ENCODE data around the gene LEFTY1.

DNA sequence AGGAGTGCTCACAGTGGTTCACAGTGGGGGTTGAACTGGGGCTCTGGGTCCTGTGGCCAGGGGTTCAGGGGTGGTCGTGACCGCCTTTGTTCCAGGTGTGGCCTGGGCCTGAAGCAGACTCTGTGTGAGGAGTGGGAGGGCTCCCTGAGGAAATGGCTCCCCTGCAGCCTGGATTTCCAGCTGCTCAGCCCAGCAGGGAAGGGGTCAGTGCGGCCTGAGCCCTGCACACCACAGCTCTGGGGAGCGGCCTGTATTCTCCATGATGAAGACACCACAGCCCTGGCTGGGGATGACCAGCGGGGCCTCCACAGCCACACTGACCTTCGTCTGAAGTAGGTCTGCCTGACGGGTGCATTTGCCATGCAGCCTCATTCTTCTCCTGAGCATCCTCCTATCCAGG, 18.4 kb upstream of the LEFTY1 start:
- TF ChIP-seq, protein P1, sequence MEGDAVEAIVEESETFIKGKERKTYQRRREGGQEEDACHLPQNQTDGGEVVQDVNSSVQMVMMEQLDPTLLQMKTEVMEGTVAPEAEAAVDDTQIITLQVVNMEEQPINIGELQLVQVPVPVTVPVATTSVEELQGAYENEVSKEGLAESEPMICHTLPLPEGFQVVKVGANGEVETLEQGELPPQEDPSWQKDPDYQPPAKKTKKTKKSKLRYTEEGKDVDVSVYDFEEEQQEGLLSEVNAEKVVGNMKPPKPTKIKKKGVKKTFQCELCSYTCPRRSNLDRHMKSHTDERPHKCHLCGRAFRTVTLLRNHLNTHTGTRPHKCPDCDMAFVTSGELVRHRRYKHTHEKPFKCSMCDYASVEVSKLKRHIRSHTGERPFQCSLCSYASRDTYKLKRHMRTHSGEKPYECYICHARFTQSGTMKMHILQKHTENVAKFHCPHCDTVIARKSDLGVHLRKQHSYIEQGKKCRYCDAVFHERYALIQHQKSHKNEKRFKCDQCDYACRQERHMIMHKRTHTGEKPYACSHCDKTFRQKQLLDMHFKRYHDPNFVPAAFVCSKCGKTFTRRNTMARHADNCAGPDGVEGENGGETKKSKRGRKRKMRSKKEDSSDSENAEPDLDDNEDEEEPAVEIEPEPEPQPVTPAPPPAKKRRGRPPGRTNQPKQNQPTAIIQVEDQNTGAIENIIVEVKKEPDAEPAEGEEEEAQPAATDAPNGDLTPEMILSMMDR (IDR thresholded peaks at IDR 0.05): no peak
- TF ChIP-seq POLR2AphosphoS5 (IDR thresholded peaks at IDR 0.05): no peak
- TF ChIP-seq POLR2A (IDR thresholded peaks at IDR 0.05): no peak
- no peak for TF ChIP-seq EP300 (IDR thresholded peaks at IDR 0.05)

All from gastroesophageal sphincter (tissue), 3 donors.